GM23338 (cell line): ENCODE data around the gene IQCE.

Experiments used
- NANOG ChIP-seq: IDR thresholded peaks from 2 replicates; pipeline ENCODE4 v1.6.1; 2016; ENCODE audit warnings: antibody characterized with exemption, borderline replicate concordance
- TF ChIP-seq, protein P1 (sequence below): IDR thresholded peaks from one replicate; pipeline ENCODE4 v1.6.1; 2018; ENCODE audit warnings: antibody characterized with exemption; ENCODE audit not compliant: unreplicated experiment

DNA sequence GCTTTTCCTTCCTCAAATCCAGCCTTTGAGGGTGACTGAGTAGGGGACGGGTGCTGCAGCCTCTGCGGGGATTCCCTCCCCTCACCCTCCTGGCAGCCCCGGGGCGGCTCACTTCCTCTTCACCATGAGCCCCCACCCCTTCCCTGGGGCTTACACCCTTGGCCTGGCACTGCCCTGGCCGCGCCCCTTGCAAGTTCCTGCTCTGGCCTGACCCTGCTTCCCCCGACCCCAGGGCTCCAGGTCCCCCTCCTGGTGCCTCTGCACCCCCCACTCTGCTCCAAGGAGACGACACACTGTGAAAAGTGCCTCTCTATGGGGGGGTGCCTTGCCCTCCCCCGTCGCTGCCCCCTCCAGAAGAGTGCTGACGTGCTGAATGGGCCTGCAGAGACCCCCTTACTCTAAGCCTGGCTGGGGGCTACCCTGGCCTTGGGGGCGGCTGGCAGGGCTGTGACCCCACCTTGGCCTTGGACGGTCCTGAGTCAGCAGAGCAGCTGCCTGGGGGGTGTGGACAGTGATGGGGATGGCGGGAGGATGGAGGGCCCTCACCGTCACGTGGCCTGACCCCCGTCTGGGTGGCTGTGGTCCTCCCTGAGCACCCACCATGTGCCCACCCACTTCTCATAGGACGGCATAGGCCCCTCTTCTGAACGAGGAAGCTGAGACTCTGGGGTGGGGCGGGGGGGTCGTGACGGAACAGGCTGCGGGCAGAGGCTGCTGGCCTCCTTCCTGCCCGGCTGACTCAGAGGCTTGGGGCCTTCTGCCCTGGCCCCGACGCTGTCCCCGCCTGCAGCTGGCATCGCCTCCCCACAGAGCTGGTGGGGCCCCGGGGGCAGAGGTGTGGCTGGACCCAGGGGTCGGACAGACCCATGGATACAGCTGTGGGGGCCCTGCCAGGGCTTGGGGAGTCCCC lies 29.4 kb upstream of the IQCE start:
- TF ChIP-seq, protein P1, sequence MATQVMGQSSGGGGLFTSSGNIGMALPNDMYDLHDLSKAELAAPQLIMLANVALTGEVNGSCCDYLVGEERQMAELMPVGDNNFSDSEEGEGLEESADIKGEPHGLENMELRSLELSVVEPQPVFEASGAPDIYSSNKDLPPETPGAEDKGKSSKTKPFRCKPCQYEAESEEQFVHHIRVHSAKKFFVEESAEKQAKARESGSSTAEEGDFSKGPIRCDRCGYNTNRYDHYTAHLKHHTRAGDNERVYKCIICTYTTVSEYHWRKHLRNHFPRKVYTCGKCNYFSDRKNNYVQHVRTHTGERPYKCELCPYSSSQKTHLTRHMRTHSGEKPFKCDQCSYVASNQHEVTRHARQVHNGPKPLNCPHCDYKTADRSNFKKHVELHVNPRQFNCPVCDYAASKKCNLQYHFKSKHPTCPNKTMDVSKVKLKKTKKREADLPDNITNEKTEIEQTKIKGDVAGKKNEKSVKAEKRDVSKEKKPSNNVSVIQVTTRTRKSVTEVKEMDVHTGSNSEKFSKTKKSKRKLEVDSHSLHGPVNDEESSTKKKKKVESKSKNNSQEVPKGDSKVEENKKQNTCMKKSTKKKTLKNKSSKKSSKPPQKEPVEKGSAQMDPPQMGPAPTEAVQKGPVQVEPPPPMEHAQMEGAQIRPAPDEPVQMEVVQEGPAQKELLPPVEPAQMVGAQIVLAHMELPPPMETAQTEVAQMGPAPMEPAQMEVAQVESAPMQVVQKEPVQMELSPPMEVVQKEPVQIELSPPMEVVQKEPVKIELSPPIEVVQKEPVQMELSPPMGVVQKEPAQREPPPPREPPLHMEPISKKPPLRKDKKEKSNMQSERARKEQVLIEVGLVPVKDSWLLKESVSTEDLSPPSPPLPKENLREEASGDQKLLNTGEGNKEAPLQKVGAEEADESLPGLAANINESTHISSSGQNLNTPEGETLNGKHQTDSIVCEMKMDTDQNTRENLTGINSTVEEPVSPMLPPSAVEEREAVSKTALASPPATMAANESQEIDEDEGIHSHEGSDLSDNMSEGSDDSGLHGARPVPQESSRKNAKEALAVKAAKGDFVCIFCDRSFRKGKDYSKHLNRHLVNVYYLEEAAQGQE = no peak
- TF ChIP-seq NANOG = no peak
